Fibroblast of lung (primary cell): ENCODE results near the gene KLHDC4.

Experiments used
- EZH2 ChIP-seq: IDR thresholded peaks from 2 replicates; pipeline ENCODE4 v1.5.1; 2012; ENCODE audit warnings: low read length, control low read depth, mild to moderate bottlenecking; ENCODE audit errors: missing control alignments
- TF ChIP-seq, protein P1 (sequence below), 2 donors: IDR thresholded peaks in 1 of 2; conservative IDR thresholded peaks in 1 of 2; 1 replicate in 1 of 2; 2 replicates in 1 of 2; pipeline ENCODE4 v1.5.1; 2011 to 2012; ENCODE audit warnings: low read length in 2 of 2, control low read depth in 1 of 2, inconsistent platforms in 1 of 2, low read depth in 1 of 2, mild to moderate bottlenecking in 1 of 2

DNA sequence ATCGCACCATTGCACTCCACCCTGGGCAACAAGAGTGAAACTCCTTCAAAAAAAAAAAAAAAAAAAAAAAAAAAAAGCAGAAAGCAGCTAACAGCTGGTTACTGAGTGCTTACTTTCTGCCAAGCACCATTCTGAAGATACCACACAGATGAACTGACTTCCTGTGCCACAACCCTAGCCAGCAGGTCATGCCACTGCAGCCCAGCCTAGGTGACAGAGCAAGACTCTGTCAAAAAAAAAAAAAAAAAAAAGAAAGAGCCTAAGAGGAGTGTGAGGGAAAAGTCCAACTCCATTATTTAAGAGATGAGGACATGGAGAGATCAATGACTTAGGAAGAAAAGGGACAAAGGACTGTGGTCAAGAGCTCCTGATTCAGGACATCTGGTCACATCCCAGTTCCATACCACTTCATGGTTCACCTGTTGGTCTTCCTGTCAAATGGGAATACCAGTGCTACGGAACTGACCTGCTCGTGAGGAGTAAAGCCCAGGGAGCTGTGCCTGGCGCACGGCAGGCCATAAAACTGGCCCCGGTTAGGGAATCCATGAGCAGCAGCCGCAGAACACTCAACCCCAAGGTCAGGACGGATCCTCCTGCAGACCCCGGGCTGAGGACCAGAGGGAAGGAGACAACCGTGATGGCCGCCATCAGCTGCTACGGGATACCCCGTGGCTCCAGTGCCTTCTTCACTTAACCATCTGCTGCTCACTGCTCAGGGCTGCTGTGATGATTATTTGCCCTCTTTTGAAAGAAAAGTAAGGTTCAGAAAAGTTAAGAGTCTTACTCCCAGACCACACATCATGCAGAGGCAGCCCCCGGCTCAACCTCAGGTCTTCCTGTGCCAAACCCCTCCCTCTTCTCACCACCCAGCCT lies 950 bp downstream of the KLHDC4 start:
- TF ChIP-seq, protein P1, sequence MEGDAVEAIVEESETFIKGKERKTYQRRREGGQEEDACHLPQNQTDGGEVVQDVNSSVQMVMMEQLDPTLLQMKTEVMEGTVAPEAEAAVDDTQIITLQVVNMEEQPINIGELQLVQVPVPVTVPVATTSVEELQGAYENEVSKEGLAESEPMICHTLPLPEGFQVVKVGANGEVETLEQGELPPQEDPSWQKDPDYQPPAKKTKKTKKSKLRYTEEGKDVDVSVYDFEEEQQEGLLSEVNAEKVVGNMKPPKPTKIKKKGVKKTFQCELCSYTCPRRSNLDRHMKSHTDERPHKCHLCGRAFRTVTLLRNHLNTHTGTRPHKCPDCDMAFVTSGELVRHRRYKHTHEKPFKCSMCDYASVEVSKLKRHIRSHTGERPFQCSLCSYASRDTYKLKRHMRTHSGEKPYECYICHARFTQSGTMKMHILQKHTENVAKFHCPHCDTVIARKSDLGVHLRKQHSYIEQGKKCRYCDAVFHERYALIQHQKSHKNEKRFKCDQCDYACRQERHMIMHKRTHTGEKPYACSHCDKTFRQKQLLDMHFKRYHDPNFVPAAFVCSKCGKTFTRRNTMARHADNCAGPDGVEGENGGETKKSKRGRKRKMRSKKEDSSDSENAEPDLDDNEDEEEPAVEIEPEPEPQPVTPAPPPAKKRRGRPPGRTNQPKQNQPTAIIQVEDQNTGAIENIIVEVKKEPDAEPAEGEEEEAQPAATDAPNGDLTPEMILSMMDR (conservative IDR thresholded peaks at IDR 0.05 in 1 of 2, IDR thresholded peaks at IDR 0.05 in 1 of 2; ENCODE audit: low read depth in 1 of 2, low read length in 2 of 2) = no peak
- no peak for TF ChIP-seq EZH2
